Endodermal cell (in vitro differentiated cells): Measurements from ENCODE around the gene MYL5. TPM values are rescaled to one million over a fixed set of nuclear protein-coding genes. Genes with fewer than 3 reads are reported as not detected.

Experiments
- DNase-seq: peaks from one replicate; pipeline ENCODE4 v3.0.0-alpha.2; 2017
- H3K27ac ChIP-seq: 2 replicates; pipeline ENCODE4 v1.5.1; 2013; ENCODE audit warnings: mild to moderate bottlenecking, low read depth, low read length, moderate library complexity
- H3K27me3 ChIP-seq: 2 replicates; pipeline ENCODE4 v1.6.1; 2013; ENCODE audit warnings: mild to moderate bottlenecking, low read length, moderate library complexity; ENCODE audit not compliant: insufficient read depth, control insufficient read depth, poor library complexity, severe bottlenecking
- H3K36me3 ChIP-seq: 2 replicates; pipeline ENCODE4 v1.7.0; 2013; ENCODE audit warnings: mild to moderate bottlenecking, low read length, moderate library complexity; ENCODE audit not compliant: control insufficient read depth, insufficient read depth
- H3K4me1 ChIP-seq: one replicate; pipeline ENCODE4 v1.7.0; 2013; ENCODE audit warnings: low read length; ENCODE audit not compliant: control insufficient read depth, insufficient read depth
- H3K4me3 ChIP-seq: 2 replicates; pipeline ENCODE4 v1.5.1; 2013; ENCODE audit warnings: mild to moderate bottlenecking, low read length, moderate library complexity
- H3K9ac ChIP-seq: 2 replicates; pipeline ENCODE4 v1.6.1; 2013; ENCODE audit warnings: mild to moderate bottlenecking, low read length, moderate library complexity; ENCODE audit not compliant: poor library complexity, severe bottlenecking; ENCODE audit errors: extremely low read depth
- H3K9me3 ChIP-seq: 2 replicates; pipeline ENCODE4 v1.6.1; 2013; ENCODE audit warnings: mild to moderate bottlenecking, low read length, moderate library complexity; ENCODE audit not compliant: control insufficient read depth
- H3K27ac Mint-ChIP-seq: 2 replicates; pipeline ENCODE4 v1.8.0; 2020; ENCODE audit warnings: mixed read lengths
- H3K27me3 Mint-ChIP-seq: 2 replicates; pipeline ENCODE4 v1.8.0; 2021; ENCODE audit warnings: mild to moderate bottlenecking, mixed read lengths; ENCODE audit not compliant: insufficient read depth
- H3K36me3 Mint-ChIP-seq: 2 replicates; pipeline ENCODE4 v1.8.0; 2020; ENCODE audit warnings: low read depth, mixed read lengths
- H3K4me1 Mint-ChIP-seq: 2 replicates; pipeline ENCODE4 v1.8.0; 2020; ENCODE audit warnings: mixed read lengths
- H3K4me3 Mint-ChIP-seq: 2 replicates; pipeline ENCODE4 v1.8.0; 2020; ENCODE audit warnings: mild to moderate bottlenecking, moderate library complexity, mixed read lengths
- H3K9me3 Mint-ChIP-seq: 2 replicates; pipeline ENCODE4 v1.8.0; 2020; ENCODE audit warnings: mild to moderate bottlenecking, mixed read lengths
- CTCF ChIP-seq: fragments of 200-600 bp; sonication (generic); conservative IDR thresholded peaks from 2 replicates; pipeline ENCODE4 v1.5.0; 2021; ENCODE audit warnings: antibody characterized with exemption, mild to moderate bottlenecking
- WGBS, 2 experiments: methylation state at CpG; one replicate each; pipeline versions ENCODE4 v1.1.5 to v1.1.7; 2013; ENCODE audit warnings: missing lambda C conversion rate in 2 of 2, mixed read lengths in 1 of 2; ENCODE audit not compliant: insufficient coverage in 1 of 2, insufficient read length in 1 of 2; 5-methylcytosine and 5-hydroxymethylcytosine counted together
- total RNA-seq, 2 donors: library from RNA; stranded (reverse); fragmentation: NEBNext Ultra II Directional in 1 of 2; extraction: Animal tissue kit (Norgen Biotek cat#: 25700) in 1 of 2; gene quantifications; 2 replicates in 1 of 2; 3 replicates in 1 of 2; pipeline ENCODE4 v1.2.1, GENCODE V29; 2021

The MYL5 gene
- total RNA-seq, 2 donors from 2014 or later: 20.0 to 23.4 TPM

GRCh38 chr4:646460-646859 lies 27.9 kb upstream of the MYL5 start:
- Mint-ChIP-seq H3K4me1 (no peaks in the 10 kb centered on the region), H3K9me3 (peaks cover 9% of the 10 kb centered on the region), H3K27me3 (no peaks in the 10 kb centered on the region), H3K4me3 (no peak overlapping the region), H3K36me3 (no peaks in the 10 kb centered on the region), H3K27ac (no peak overlapping the region)
- H3K9me3 ChIP-seq: no peaks in the 10 kb centered on the region
- H3K9ac ChIP-seq: no peak overlapping the region
- H3K4me3 ChIP-seq: no peak overlapping the region
- no peaks in the 10 kb centered on the region for H3K36me3 ChIP-seq
- TF ChIP-seq CTCF: no peak
- no peak for DNase-seq
- no peaks in the 10 kb centered on the region for H3K4me1 ChIP-seq
- no peaks in the 10 kb centered on the region for H3K27me3 ChIP-seq
- no peak overlapping the region for H3K27ac ChIP-seq
- 94 to 96% methylated on average over 28 to 32 of the region's 32 CpGs for WGBS, 2 experiments

GRCh38 chr4:647481-647880 lies 26.9 kb upstream of the MYL5 start:
- Histone ChIP-seq H3K4me3 (no peak overlapping the region), H3K27ac (no peak overlapping the region), H3K4me1 (no peaks in the 10 kb centered on the region), H3K9ac (no peak overlapping the region), H3K27me3 (no peaks in the 10 kb centered on the region), H3K9me3 (no peaks in the 10 kb centered on the region), H3K36me3 (no peaks in the 10 kb centered on the region)
- 82 to 89% methylated on average over 6 to 13 of the region's 13 CpGs for WGBS, 2 experiments
- TF ChIP-seq CTCF: no peak
- H3K36me3 Mint-ChIP-seq: no peaks in the 10 kb centered on the region
- H3K4me3 Mint-ChIP-seq: no peak overlapping the region
- peak; percentile 41 for DNase-seq
- H3K27ac Mint-ChIP-seq: no peak overlapping the region
- no peaks in the 10 kb centered on the region for H3K4me1 Mint-ChIP-seq
- peaks cover 4% of the 10 kb centered on the region for H3K9me3 Mint-ChIP-seq
- no peaks in the 10 kb centered on the region for H3K27me3 Mint-ChIP-seq

GRCh38 chr4:648579-649292 lies 25.6 kb upstream of the MYL5 start:
- no peak overlapping the region for H3K9ac ChIP-seq
- H3K9me3 ChIP-seq: no peaks in the 10 kb centered on the region
- Mint-ChIP-seq H3K9me3 (no peaks in the 10 kb centered on the region), H3K27ac (no peak overlapping the region), H3K4me3 (no peak overlapping the region), H3K36me3 (no peaks in the 10 kb centered on the region), H3K27me3 (no peaks in the 10 kb centered on the region), H3K4me1 (no peaks in the 10 kb centered on the region)
- peak; percentile 68 for DNase-seq
- 84 to 85% methylated on average over 17 to 28 of the region's 28 CpGs for WGBS, 2 experiments
- no peak overlapping the region for H3K4me3 ChIP-seq
- no peaks in the 10 kb centered on the region for H3K4me1 ChIP-seq
- no peaks in the 10 kb centered on the region for H3K36me3 ChIP-seq
- H3K27me3 ChIP-seq: no peaks in the 10 kb centered on the region
- H3K27ac ChIP-seq: no peak overlapping the region
- TF ChIP-seq CTCF: no peak
